ENCODE data around the gene YES1.

DNA sequence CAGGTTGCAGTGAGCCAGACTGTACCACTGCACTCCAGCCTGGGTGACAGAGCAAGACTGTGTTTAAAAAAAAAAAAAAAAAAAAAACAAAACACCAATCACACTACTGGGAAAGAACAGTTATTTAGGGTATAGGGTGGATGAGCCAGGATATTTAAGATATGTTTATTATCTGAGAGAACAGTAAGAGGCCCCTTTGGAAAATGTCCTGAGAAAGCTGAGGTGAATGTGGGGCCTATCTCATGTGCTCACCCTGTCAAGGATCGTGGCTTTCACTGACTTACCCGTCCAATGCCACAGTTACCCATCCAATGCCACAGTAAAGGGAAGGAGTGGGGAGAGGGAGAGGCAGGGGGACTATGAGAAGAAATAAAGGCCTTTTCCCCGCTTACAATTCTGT is 79.7 kb downstream of the YES1 start:
- TF ChIP-seq CTCF (IDR thresholded peaks at IDR 0.05) (no peak), POLR2A (IDR thresholded peaks at IDR 0.05) (no peak)

Data from Peyer's patch (tissue), 4 donors.